ENCODE results near the gene EVX1.

EVX1 gene

GRCh38 chr7:27203964-27204594, 38.5 kb upstream of the EVX1 start:
- in situ Hi-C loops (cut with MboI; ENCODE audit: low sequenced_read_pairs), result loop anchor here (25.0 kb wide), 2 partner anchors 358 to 583 kb away; no protein-coding TSS in a partner anchor

GRCh38 chr7:27204851-27205322, 37.7 kb upstream of the EVX1 start:
- in situ Hi-C loops (cut with MboI; ENCODE audit: low sequenced_read_pairs), result loop anchor here (25.0 kb wide), 2 partner anchors 357 to 582 kb away; no protein-coding TSS in a partner anchor

GRCh38 chr7:27205325-27206280, 37.0 kb upstream of the EVX1 start:
- in situ Hi-C loops (cut with MboI; ENCODE audit: low sequenced_read_pairs), result loop anchor here (25.0 kb wide), 2 partner anchors 357 to 582 kb away; no protein-coding TSS in a partner anchor

GRCh38 chr7:27207348-27207985, 35.1 kb upstream of the EVX1 start:
- in situ Hi-C loops (cut with MboI; ENCODE audit: low sequenced_read_pairs), result loop anchor here (25.0 kb wide), 2 partner anchors 355 to 580 kb away; no protein-coding TSS in a partner anchor

- in situ Hi-C loops (cut with MboI; ENCODE audit: low sequenced_read_pairs), result loop anchor here (25.0 kb wide), 2 partner anchors 353 to 578 kb away; no protein-coding TSS in a partner anchor
Observed at GRCh38 chr7:27208998-27209397, 33.6 kb upstream of the EVX1 start.

GRCh38 chr7:27209933-27210440, 32.6 kb upstream of the EVX1 start:
- in situ Hi-C loops (cut with MboI; ENCODE audit: low sequenced_read_pairs), result loop anchor here (25.0 kb wide), 2 partner anchors 352 to 577 kb away; no protein-coding TSS in a partner anchor

GRCh38 chr7:27210441-27211083, 32.0 kb upstream of the EVX1 start:
- in situ Hi-C loops (cut with MboI; ENCODE audit: low sequenced_read_pairs), result loop anchor here (25.0 kb wide), 2 partner anchors 352 to 577 kb away; no protein-coding TSS in a partner anchor

GRCh38 chr7:27211084-27211446, 31.5 kb upstream of the EVX1 start:
- in situ Hi-C loops (cut with MboI; ENCODE audit: low sequenced_read_pairs), result loop anchor here (25.0 kb wide), 2 partner anchors 351 to 576 kb away; no protein-coding TSS in a partner anchor

- in situ Hi-C loops (cut with MboI; ENCODE audit: low sequenced_read_pairs), result loop anchor here (25.0 kb wide), 2 partner anchors 351 to 576 kb away; no protein-coding TSS in a partner anchor
Observed at GRCh38 chr7:27211764-27212204, 30.8 kb upstream of the EVX1 start.

GRCh38 chr7:27212497-27213432, 29.8 kb upstream of the EVX1 start:
- in situ Hi-C loops (cut with MboI; ENCODE audit: low sequenced_read_pairs), result loop anchor here (25.0 kb wide), 2 partner anchors 350 to 575 kb away; no protein-coding TSS in a partner anchor

GRCh38 chr7:27213433-27214238, 29.0 kb upstream of the EVX1 start:
- in situ Hi-C loops (cut with MboI; ENCODE audit: low sequenced_read_pairs), result loop anchor here (25.0 kb wide), 2 partner anchors 349 to 574 kb away; no protein-coding TSS in a partner anchor

- in situ Hi-C loops (cut with MboI; ENCODE audit: low sequenced_read_pairs), result loop anchor here (25.0 kb wide), 2 partner anchors 348 to 573 kb away; no protein-coding TSS in a partner anchor
Observed at GRCh38 chr7:27214239-27214950, 28.2 kb upstream of the EVX1 start.

- in situ Hi-C loops (cut with MboI; ENCODE audit: low sequenced_read_pairs), result loop anchor here (25.0 kb wide), 2 partner anchors 347 to 572 kb away; no protein-coding TSS in a partner anchor
Observed at GRCh38 chr7:27215356-27215755, 27.2 kb upstream of the EVX1 start.

GRCh38 chr7:27217951-27218350, 24.7 kb upstream of the EVX1 start:
- in situ Hi-C loops (cut with MboI; ENCODE audit: low sequenced_read_pairs), result loop anchor here (25.0 kb wide), 2 partner anchors 344 to 569 kb away; no protein-coding TSS in a partner anchor

- in situ Hi-C loops (cut with MboI; ENCODE audit: low sequenced_read_pairs), result loop anchor here (25.0 kb wide), 2 partner anchors 342 to 567 kb away; no protein-coding TSS in a partner anchor
Observed at GRCh38 chr7:27219821-27220220, 22.8 kb upstream of the EVX1 start.

GRCh38 chr7:27220440-27220955, 22.1 kb upstream of the EVX1 start:
- in situ Hi-C loops (cut with MboI; ENCODE audit: low sequenced_read_pairs), result loop anchor here (25.0 kb wide), 2 partner anchors 342 to 567 kb away; no protein-coding TSS in a partner anchor

All from HL-60/S4 treated with retinoic acid at 250 ng/mL for 4 days and 3 days (cell line).